HCT116 (cell line): ENCODE measurements around the gene ETS1.

Experiments
- CEBPB ChIP-seq: IDR thresholded peaks from 2 replicates; pipeline ENCODE4 v1.6.1; 2012; ENCODE audit warnings: low read depth
- EZH2 ChIP-seq: fragments of 200-600 bp; sonication (generic); IDR thresholded peaks from 2 replicates; pipeline ENCODE4 v1.6.1; 2017; ENCODE audit warnings: antibody characterized with exemption, mixed run types
- JUND ChIP-seq: IDR thresholded peaks from 2 replicates; pipeline ENCODE4 v1.6.1; 2012
- POLR2A ChIP-seq: IDR thresholded peaks from 2 replicates; pipeline ENCODE4 v1.7.0; 2011; ENCODE audit warnings: borderline replicate concordance; ENCODE audit not compliant: insufficient read depth, insufficient read length; ENCODE audit errors: extremely low read depth
- POLR2AphosphoS5 ChIP-seq: IDR thresholded peaks from 2 replicates; pipeline ENCODE4 v1.6.1; 2011; ENCODE audit warnings: mild to moderate bottlenecking, low read depth, low read length, moderate library complexity
- RAD21 ChIP-seq: IDR thresholded peaks from 2 replicates; pipeline ENCODE4 v1.6.1; 2012; ENCODE audit warnings: low read depth, mild to moderate bottlenecking
- SIN3A ChIP-seq: IDR thresholded peaks from 2 replicates; pipeline ENCODE4 v1.6.1; 2012; ENCODE audit warnings: low read depth
- TF ChIP-seq, protein P1 (sequence below), 3 experiments: fragments of 200-600 bp in 1 of 3; sonication (generic) in 1 of 3; IDR thresholded peaks in 2 of 3; conservative IDR thresholded peaks in 1 of 3; 2 replicates each; pipeline ENCODE4 v1.5.1; 2012 to 2017; ENCODE audit warnings: low read depth in 2 of 3, low read length in 2 of 3, antibody characterized with exemption in 1 of 3, borderline replicate concordance in 1 of 3, control low read depth in 1 of 3, mild to moderate bottlenecking in 1 of 3, mixed read lengths in 1 of 3, mixed run types in 1 of 3, moderate library complexity in 1 of 3; ENCODE audit not compliant: insufficient read depth in 1 of 3
- TF ChIP-seq, protein P2 (sequence below): IDR thresholded peaks from 2 replicates; pipeline ENCODE4 v1.6.1; 2012
- TF ChIP-seq, protein P3 (sequence below): IDR thresholded peaks from 2 replicates; pipeline ENCODE4 v1.6.1; 2012; ENCODE audit warnings: low read depth
- TF ChIP-seq, protein P4 (sequence below): IDR thresholded peaks from 2 replicates; pipeline ENCODE4 v1.6.1; 2011; ENCODE audit warnings: mild to moderate bottlenecking, low read length, moderate library complexity; ENCODE audit not compliant: insufficient replicate concordance; ENCODE audit errors: extremely low read depth

DNA sequence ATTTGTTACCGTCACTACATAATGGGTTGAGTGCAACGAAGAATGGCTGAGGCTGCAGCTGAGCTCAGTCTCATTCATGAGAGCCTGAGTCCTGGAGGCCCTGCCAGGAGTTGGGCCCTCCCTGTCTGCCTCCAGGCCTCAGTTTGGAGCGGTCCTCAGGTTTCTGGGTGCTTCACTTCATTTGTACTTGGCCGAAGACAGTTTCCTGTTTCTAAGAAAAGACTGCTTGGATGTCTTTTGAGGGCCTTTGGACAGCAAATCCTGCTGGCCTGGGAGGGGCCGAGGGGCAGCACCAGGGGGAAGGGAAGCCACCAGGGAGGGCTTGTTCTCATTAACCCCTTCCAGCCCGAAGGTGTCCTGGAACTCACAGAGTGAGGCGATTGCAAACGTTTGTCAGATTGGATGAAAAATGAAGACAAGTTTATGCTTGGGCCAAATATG, 163.1 kb downstream of the ETS1 start:
- TF ChIP-seq, protein P1, sequence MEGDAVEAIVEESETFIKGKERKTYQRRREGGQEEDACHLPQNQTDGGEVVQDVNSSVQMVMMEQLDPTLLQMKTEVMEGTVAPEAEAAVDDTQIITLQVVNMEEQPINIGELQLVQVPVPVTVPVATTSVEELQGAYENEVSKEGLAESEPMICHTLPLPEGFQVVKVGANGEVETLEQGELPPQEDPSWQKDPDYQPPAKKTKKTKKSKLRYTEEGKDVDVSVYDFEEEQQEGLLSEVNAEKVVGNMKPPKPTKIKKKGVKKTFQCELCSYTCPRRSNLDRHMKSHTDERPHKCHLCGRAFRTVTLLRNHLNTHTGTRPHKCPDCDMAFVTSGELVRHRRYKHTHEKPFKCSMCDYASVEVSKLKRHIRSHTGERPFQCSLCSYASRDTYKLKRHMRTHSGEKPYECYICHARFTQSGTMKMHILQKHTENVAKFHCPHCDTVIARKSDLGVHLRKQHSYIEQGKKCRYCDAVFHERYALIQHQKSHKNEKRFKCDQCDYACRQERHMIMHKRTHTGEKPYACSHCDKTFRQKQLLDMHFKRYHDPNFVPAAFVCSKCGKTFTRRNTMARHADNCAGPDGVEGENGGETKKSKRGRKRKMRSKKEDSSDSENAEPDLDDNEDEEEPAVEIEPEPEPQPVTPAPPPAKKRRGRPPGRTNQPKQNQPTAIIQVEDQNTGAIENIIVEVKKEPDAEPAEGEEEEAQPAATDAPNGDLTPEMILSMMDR (IDR thresholded peaks at IDR 0.05 in 2 of 3, conservative IDR thresholded peaks at IDR 0.05 in 1 of 3; ENCODE audit: borderline replicate concordance in 1 of 3, insufficient read depth in 1 of 3, low read depth in 2 of 3, low read length in 2 of 3) = no peak
- no peak for TF ChIP-seq POLR2A
- no peak for TF ChIP-seq RAD21
- TF ChIP-seq, protein P2, sequence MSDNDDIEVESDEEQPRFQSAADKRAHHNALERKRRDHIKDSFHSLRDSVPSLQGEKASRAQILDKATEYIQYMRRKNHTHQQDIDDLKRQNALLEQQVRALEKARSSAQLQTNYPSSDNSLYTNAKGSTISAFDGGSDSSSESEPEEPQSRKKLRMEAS = no peak
- no peak for TF ChIP-seq JUND
- TF ChIP-seq SIN3A = no peak
- TF ChIP-seq CEBPB = no peak
- no peak for TF ChIP-seq EZH2
- TF ChIP-seq, protein P3, sequence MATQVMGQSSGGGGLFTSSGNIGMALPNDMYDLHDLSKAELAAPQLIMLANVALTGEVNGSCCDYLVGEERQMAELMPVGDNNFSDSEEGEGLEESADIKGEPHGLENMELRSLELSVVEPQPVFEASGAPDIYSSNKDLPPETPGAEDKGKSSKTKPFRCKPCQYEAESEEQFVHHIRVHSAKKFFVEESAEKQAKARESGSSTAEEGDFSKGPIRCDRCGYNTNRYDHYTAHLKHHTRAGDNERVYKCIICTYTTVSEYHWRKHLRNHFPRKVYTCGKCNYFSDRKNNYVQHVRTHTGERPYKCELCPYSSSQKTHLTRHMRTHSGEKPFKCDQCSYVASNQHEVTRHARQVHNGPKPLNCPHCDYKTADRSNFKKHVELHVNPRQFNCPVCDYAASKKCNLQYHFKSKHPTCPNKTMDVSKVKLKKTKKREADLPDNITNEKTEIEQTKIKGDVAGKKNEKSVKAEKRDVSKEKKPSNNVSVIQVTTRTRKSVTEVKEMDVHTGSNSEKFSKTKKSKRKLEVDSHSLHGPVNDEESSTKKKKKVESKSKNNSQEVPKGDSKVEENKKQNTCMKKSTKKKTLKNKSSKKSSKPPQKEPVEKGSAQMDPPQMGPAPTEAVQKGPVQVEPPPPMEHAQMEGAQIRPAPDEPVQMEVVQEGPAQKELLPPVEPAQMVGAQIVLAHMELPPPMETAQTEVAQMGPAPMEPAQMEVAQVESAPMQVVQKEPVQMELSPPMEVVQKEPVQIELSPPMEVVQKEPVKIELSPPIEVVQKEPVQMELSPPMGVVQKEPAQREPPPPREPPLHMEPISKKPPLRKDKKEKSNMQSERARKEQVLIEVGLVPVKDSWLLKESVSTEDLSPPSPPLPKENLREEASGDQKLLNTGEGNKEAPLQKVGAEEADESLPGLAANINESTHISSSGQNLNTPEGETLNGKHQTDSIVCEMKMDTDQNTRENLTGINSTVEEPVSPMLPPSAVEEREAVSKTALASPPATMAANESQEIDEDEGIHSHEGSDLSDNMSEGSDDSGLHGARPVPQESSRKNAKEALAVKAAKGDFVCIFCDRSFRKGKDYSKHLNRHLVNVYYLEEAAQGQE = no peak
- TF ChIP-seq POLR2AphosphoS5 = no peak
- TF ChIP-seq, protein P4, sequence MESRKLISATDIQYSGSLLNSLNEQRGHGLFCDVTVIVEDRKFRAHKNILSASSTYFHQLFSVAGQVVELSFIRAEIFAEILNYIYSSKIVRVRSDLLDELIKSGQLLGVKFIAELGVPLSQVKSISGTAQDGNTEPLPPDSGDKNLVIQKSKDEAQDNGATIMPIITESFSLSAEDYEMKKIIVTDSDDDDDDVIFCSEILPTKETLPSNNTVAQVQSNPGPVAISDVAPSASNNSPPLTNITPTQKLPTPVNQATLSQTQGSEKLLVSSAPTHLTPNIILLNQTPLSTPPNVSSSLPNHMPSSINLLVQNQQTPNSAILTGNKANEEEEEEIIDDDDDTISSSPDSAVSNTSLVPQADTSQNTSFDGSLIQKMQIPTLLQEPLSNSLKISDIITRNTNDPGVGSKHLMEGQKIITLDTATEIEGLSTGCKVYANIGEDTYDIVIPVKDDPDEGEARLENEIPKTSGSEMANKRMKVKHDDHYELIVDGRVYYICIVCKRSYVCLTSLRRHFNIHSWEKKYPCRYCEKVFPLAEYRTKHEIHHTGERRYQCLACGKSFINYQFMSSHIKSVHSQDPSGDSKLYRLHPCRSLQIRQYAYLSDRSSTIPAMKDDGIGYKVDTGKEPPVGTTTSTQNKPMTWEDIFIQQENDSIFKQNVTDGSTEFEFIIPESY = no peak
